H9 (cell line): ENCODE data around the gene TEX35. TPM values are rescaled to one million over a fixed set of nuclear protein-coding genes. Genes with fewer than 3 reads are reported as not detected.

ENCODE experiments used
- DNase-seq: peaks from one replicate; pipeline ENCODE4 v3.0.0-alpha.2; 2017
- H2AFZ ChIP-seq: one replicate; pipeline ENCODE4 v1.6.1; 2013; ENCODE audit warnings: mild to moderate bottlenecking, low read length, control low read depth, moderate library complexity
- H2AK5ac ChIP-seq: 2 replicates; pipeline ENCODE4 v1.6.1; 2013; ENCODE audit warnings: low read length, control low read depth, mixed read lengths; ENCODE audit not compliant: insufficient read length
- H2BK120ac ChIP-seq: one replicate; pipeline ENCODE4 v1.6.1; 2013; ENCODE audit warnings: low read depth, mild to moderate bottlenecking, low read length, control low read depth, inconsistent platforms; ENCODE audit not compliant: poor library complexity, severe bottlenecking
- H2BK12ac ChIP-seq: 2 replicates; pipeline ENCODE4 v1.6.1; 2013; ENCODE audit warnings: low read length, control low read depth, mixed read lengths, low read depth; ENCODE audit not compliant: insufficient read length
- H2BK15ac ChIP-seq: 2 replicates; pipeline ENCODE4 v1.6.1; 2013; ENCODE audit warnings: low read depth, low read length, control low read depth
- H2BK20ac ChIP-seq: one replicate; pipeline ENCODE4 v1.6.1; 2013; ENCODE audit warnings: low read depth, mild to moderate bottlenecking, low read length, control low read depth, inconsistent platforms; ENCODE audit not compliant: poor library complexity, severe bottlenecking
- H2BK5ac ChIP-seq: 2 replicates; pipeline ENCODE4 v1.6.1; 2013; ENCODE audit warnings: low read length, control low read depth, mixed read lengths; ENCODE audit not compliant: insufficient read length
- H3K14ac ChIP-seq: 2 replicates; pipeline ENCODE4 v1.6.1; 2013; ENCODE audit warnings: low read length, control low read depth; ENCODE audit not compliant: insufficient read depth
- H3K18ac ChIP-seq: 2 replicates; pipeline ENCODE4 v1.6.1; 2013; ENCODE audit warnings: low read depth, mild to moderate bottlenecking, mixed read lengths, low read length, control low read depth; ENCODE audit not compliant: insufficient read length
- H3K23ac ChIP-seq: 2 replicates; pipeline ENCODE4 v1.6.1; 2013; ENCODE audit warnings: low read length, control low read depth, mixed read lengths, low read depth; ENCODE audit not compliant: insufficient read length
- H3K23me2 ChIP-seq: 2 replicates; pipeline ENCODE4 v1.6.1; 2013; ENCODE audit warnings: low read depth, mild to moderate bottlenecking, mixed read lengths, low read length, control low read depth; ENCODE audit not compliant: insufficient read length, poor library complexity, severe bottlenecking
- H3K27ac ChIP-seq: 2 replicates; pipeline ENCODE4 v1.5.1; 2013; ENCODE audit warnings: low read length, control low read depth, mixed read lengths, low read depth; ENCODE audit not compliant: insufficient read length
- H3K27me3 ChIP-seq: 2 replicates; pipeline ENCODE4 v1.6.1; 2013; ENCODE audit warnings: low read length, control low read depth, inconsistent platforms; ENCODE audit not compliant: insufficient read depth
- H3K4ac ChIP-seq: 2 replicates; pipeline ENCODE4 v1.6.1; 2013; ENCODE audit warnings: low read depth, mild to moderate bottlenecking, control low read depth, inconsistent platforms, low read length, moderate library complexity
- H3K4me1 ChIP-seq: 2 replicates; pipeline ENCODE4 v1.6.1; 2013; ENCODE audit warnings: low read length, control low read depth, inconsistent platforms; ENCODE audit not compliant: insufficient read depth
- H3K4me2 ChIP-seq: 2 replicates; pipeline ENCODE4 v1.6.1; 2013; ENCODE audit warnings: low read length, control low read depth, mixed read lengths; ENCODE audit not compliant: insufficient read length, insufficient read depth
- H3K56ac ChIP-seq: 2 replicates; pipeline ENCODE4 v1.6.1; 2013; ENCODE audit warnings: low read depth, mild to moderate bottlenecking, mixed read lengths, low read length, control low read depth; ENCODE audit not compliant: insufficient read length
- H3K79me1 ChIP-seq: 2 replicates; pipeline ENCODE4 v1.6.1; 2013; ENCODE audit warnings: low read depth, mild to moderate bottlenecking, moderate library complexity, low read length, control low read depth, inconsistent platforms; ENCODE audit not compliant: insufficient read depth, poor library complexity, severe bottlenecking
- H3K79me2 ChIP-seq: 2 replicates; pipeline ENCODE4 v1.6.1; 2013; ENCODE audit warnings: low read length, control low read depth, inconsistent platforms; ENCODE audit not compliant: insufficient read depth
- H3K9ac ChIP-seq: 2 replicates; pipeline ENCODE4 v1.6.1; 2013; ENCODE audit warnings: low read length, control low read depth, mixed read lengths; ENCODE audit not compliant: insufficient read length; ENCODE audit errors: extremely low read depth
- H3K9me3 ChIP-seq: one replicate; pipeline ENCODE4 v1.6.1; 2013; ENCODE audit warnings: low read depth, low read length, inconsistent platforms; ENCODE audit not compliant: control insufficient read depth
- H3T11ph ChIP-seq: one replicate; pipeline ENCODE4 v1.6.1; 2013; ENCODE audit warnings: mild to moderate bottlenecking, low read length, control low read depth, inconsistent platforms
- H4K20me1 ChIP-seq: one replicate; pipeline ENCODE4 v1.6.1; 2013; ENCODE audit not compliant: control insufficient read depth, insufficient read length, insufficient read depth
- H4K5ac ChIP-seq: 2 replicates; pipeline ENCODE4 v1.6.1; 2013; ENCODE audit warnings: low read depth, mild to moderate bottlenecking, mixed read lengths, low read length, control low read depth; ENCODE audit not compliant: insufficient read length
- H4K8ac ChIP-seq: replicated peaks from 2 replicates; pipeline ENCODE4 v1.6.1; 2013; ENCODE audit warnings: low read length, control low read depth, mixed read lengths, low read depth; ENCODE audit not compliant: insufficient read length
- H4K91ac ChIP-seq: 2 replicates; pipeline ENCODE4 v1.6.1; 2013; ENCODE audit warnings: low read depth, mild to moderate bottlenecking, moderate library complexity, mixed read lengths, low read length, control low read depth; ENCODE audit not compliant: insufficient read length
- H3K27ac Mint-ChIP-seq, 3 experiments: 2 replicates in 2 of 3; 3 replicates in 1 of 3; pipeline ENCODE4 v1.8.0; 2020 to 2021; ENCODE audit warnings: mixed read lengths in 3 of 3, mild to moderate bottlenecking in 1 of 3, moderate library complexity in 1 of 3
- H3K27me3 Mint-ChIP-seq: 2 replicates; pipeline ENCODE4 v1.8.0; 2021; ENCODE audit warnings: low read depth, mild to moderate bottlenecking, moderate library complexity, mixed read lengths
- H3K36me3 Mint-ChIP-seq, 3 experiments: 2 replicates in 2 of 3; 3 replicates in 1 of 3; pipeline ENCODE4 v1.8.0; 2020 to 2021; ENCODE audit warnings: low read depth in 3 of 3, mixed read lengths in 3 of 3; ENCODE audit not compliant: insufficient read depth in 1 of 3
- H3K4me1 Mint-ChIP-seq, 2 experiments: 2 replicates each; pipeline ENCODE4 v1.8.0; 2020; ENCODE audit warnings: mixed read lengths in 2 of 2
- H3K4me3 Mint-ChIP-seq, 2 experiments: 2 replicates in 1 of 2; 3 replicates in 1 of 2; pipeline ENCODE4 v1.8.0; 2020 to 2021; ENCODE audit warnings: mild to moderate bottlenecking in 2 of 2, mixed read lengths in 2 of 2, moderate library complexity in 1 of 2
- H3K9me3 Mint-ChIP-seq, 2 experiments: 2 replicates in 1 of 2; 3 replicates in 1 of 2; pipeline ENCODE4 v1.8.0; 2020; ENCODE audit warnings: mild to moderate bottlenecking in 2 of 2, mixed read lengths in 2 of 2, moderate library complexity in 1 of 2
- WGBS: extraction: QIAGEN DNeasy Blood & Tissue Kit; methylation state at CpG from one replicate; pipeline ENCODE4 v1.1.7; 2013; ENCODE audit warnings: missing lambda C conversion rate, low lambda C conversion rate, mixed read lengths; ENCODE audit not compliant: insufficient read length; ENCODE audit errors: extremely low coverage; 5-methylcytosine and 5-hydroxymethylcytosine counted together
- total RNA-seq: library from RNA; stranded (reverse); gene quantifications from 2 replicates; pipeline ENCODE4 v1.2.1, GENCODE V29; 2021
- TF ChIP-seq, protein P1 (sequence below): fragments of 200-600 bp; sonication (generic); conservative IDR thresholded peaks from 3 replicates; pipeline ENCODE4 v1.8.0; 2021; ENCODE audit warnings: antibody characterized with exemption, mild to moderate bottlenecking

Gene TEX35
- total RNA-seq, 1 experiment from 2014 or later: not detected

DNA sequence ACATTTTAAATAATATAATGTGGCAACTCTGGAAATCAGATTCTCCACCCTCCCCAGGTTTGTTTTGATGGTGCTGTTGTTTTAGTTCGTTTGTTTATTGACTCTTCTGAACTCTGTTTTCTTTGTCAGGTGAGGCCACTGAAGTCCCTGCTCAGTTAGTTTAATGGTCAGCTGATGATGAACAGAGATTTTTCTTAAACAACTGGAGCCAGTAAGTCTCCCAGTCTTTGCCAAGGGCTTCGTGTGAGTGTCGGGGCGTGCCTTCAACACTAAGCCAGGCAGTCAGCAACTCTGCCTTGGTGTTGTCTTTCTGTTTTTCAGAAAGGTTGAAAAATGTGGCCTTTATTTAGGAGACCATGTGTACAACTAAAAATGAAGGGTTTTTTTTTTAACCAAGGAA lies 58.9 kb downstream of the TEX35 start:
- Mint-ChIP-seq H3K4me3 (no peak overlapping the region), H3K9me3 (no peaks in the 10 kb centered on the region), H3K27me3 (no peaks in the 10 kb centered on the region), H3K36me3 (no peaks in the 10 kb centered on the region), H3K4me1 (peaks cover 18 to 22% of the 10 kb centered on the region in 2 experiments), H3K27ac (peak overlapping the region in 1 of 3 experiments; percentile 25; a peak in 1 of 7 replicates)
- no peaks in the 10 kb centered on the region for H3K27me3 ChIP-seq
- H3K9me3 ChIP-seq: no peaks in the 10 kb centered on the region
- H2AFZ ChIP-seq: no peak overlapping the region
- no peak overlapping the region for H4K91ac ChIP-seq
- no peak overlapping the region for H3K56ac ChIP-seq
- no peak overlapping the region for H3T11ph ChIP-seq
- H3K23ac ChIP-seq: no peak overlapping the region
- TF ChIP-seq, protein P1, sequence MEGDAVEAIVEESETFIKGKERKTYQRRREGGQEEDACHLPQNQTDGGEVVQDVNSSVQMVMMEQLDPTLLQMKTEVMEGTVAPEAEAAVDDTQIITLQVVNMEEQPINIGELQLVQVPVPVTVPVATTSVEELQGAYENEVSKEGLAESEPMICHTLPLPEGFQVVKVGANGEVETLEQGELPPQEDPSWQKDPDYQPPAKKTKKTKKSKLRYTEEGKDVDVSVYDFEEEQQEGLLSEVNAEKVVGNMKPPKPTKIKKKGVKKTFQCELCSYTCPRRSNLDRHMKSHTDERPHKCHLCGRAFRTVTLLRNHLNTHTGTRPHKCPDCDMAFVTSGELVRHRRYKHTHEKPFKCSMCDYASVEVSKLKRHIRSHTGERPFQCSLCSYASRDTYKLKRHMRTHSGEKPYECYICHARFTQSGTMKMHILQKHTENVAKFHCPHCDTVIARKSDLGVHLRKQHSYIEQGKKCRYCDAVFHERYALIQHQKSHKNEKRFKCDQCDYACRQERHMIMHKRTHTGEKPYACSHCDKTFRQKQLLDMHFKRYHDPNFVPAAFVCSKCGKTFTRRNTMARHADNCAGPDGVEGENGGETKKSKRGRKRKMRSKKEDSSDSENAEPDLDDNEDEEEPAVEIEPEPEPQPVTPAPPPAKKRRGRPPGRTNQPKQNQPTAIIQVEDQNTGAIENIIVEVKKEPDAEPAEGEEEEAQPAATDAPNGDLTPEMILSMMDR: no peak
- no peak overlapping the region for H3K27ac ChIP-seq
- WGBS: no CpG with 5 or more reads among the region's 4 CpGs
- H3K9ac ChIP-seq: no peak overlapping the region
- H3K4me1 ChIP-seq: no peaks in the 10 kb centered on the region
- H3K79me1 ChIP-seq: no peaks in the 10 kb centered on the region
- H3K4ac ChIP-seq: no peak overlapping the region
- no peak overlapping the region for H3K18ac ChIP-seq
- H2BK120ac ChIP-seq: no peak overlapping the region
- H4K8ac ChIP-seq: no peak overlapping the region
- H2BK12ac ChIP-seq: no peak overlapping the region
- no peak overlapping the region for H2BK5ac ChIP-seq
- no peak overlapping the region for H2BK20ac ChIP-seq
- no peak overlapping the region for H2BK15ac ChIP-seq
- DNase-seq: no peak
- no peak overlapping the region for H3K4me2 ChIP-seq
- H4K20me1 ChIP-seq: no peaks in the 10 kb centered on the region
- H3K79me2 ChIP-seq: no peaks in the 10 kb centered on the region
- H3K23me2 ChIP-seq: no peaks in the 10 kb centered on the region
- no peak overlapping the region for H2AK5ac ChIP-seq
- no peak overlapping the region for H4K5ac ChIP-seq
- H3K14ac ChIP-seq: no peak overlapping the region

Other genes with a start within 250 kb of the TEX35 start
- not detected in 2 replicates for gene CLEC20A, start 16.1 kb upstream of the TEX35 start, total RNA-seq
- 32.6 and 34.1 TPM in 2 replicates for gene RALGPS2, start 212.1 kb downstream of the TEX35 start, total RNA-seq